Heart right ventricle (tissue), 16 donors: ENCODE data around the gene CHKA. TPM values are rescaled to one million over a fixed set of nuclear protein-coding genes. Genes with fewer than 3 reads are reported as not detected.
A peak's percentile ranks its signal among the peaks of the same experiment; 100 is the strongest.

Experiments
- ATAC-seq, 8 donors: fragments of 200-7000 bp; cut with Tn5 transposase; one replicate each; pipeline ENCODE4 v1.9.1; 2020; ENCODE audit warnings: mild to moderate bottlenecking in 8 of 8, moderate library complexity in 8 of 8, moderate number of reproducible peaks in 1 of 8
- DNase-seq, 2 donors: peaks; one replicate each; pipeline ENCODE4 v3.0.0-alpha.2; 2020
- H3K27ac ChIP-seq, 10 donors: fragments of 200-600 bp; sonication (generic) in 2 of 10; one replicate each; pipeline versions ENCODE4 v1.5.0 to v1.8.0; 2020 to 2022; ENCODE audit warnings: mild to moderate bottlenecking in 3 of 10
- H3K27me3 ChIP-seq, 7 donors: fragments of 200-600 bp; one replicate each; pipeline ENCODE4 v1.8.0; 2021 to 2022; ENCODE audit warnings: mild to moderate bottlenecking in 2 of 7
- H3K36me3 ChIP-seq, 9 donors: fragments of 200-600 bp; sonication (generic) in 1 of 9; one replicate each; pipeline versions ENCODE4 v1.5.0 to v1.8.0; 2020 to 2022; ENCODE audit warnings: mild to moderate bottlenecking in 2 of 9
- H3K4me1 ChIP-seq, 9 donors: fragments of 200-600 bp; sonication (generic) in 1 of 9; one replicate each; pipeline versions ENCODE4 v1.5.0 to v1.8.0; 2020 to 2022; ENCODE audit warnings: mild to moderate bottlenecking in 4 of 9
- H3K4me3 ChIP-seq, 10 donors: fragments of 200-600 bp; sonication (generic) in 2 of 10; one replicate each; pipeline versions ENCODE4 v1.5.0 to v1.8.0; 2020 to 2022; ENCODE audit warnings: mild to moderate bottlenecking in 7 of 10, moderate library complexity in 2 of 10
- H3K9me3 ChIP-seq, 11 donors: fragments of 200-600 bp in 10 of 11; sonication (generic) in 2 of 11; one replicate each; pipeline versions ENCODE4 v1.5.0 to v1.8.0; 2013 to 2022; ENCODE audit warnings: mild to moderate bottlenecking in 2 of 11, control low read depth in 1 of 11, moderate library complexity in 1 of 11
- CTCF ChIP-seq, 9 donors: fragments of 200-600 bp; sonication (generic) in 2 of 9; IDR thresholded peaks; one replicate each; pipeline versions ENCODE4 v1.5.0 to v1.8.0; 2021 to 2022; ENCODE audit warnings: antibody characterized with exemption in 9 of 9, mild to moderate bottlenecking in 5 of 9, moderate library complexity in 1 of 9
- WGBS, 2 donors: extraction: QIAGEN DNeasy Blood & Tissue Kit; methylation state at CpG; one replicate each; pipeline ENCODE4 v1.1.7; 2013; ENCODE audit warnings: inconsistent platforms in 1 of 2; 5-methylcytosine and 5-hydroxymethylcytosine counted together
- intact Hi-C, 10 donors: fragments of 100-400 bp; cut with DNase I; formaldehyde crosslinking; loops; one replicate each; pipeline versions ENCODE4 v1.11.1 to v1.14.2; 2022
- polyA plus RNA-seq, 2 donors: library from polyadenylated mRNA; stranded (reverse); fragments of 200-250 nt; gene quantifications; one replicate each; pipeline ENCODE4 v1.2.3, GENCODE V29; 2013
- total RNA-seq, 10 donors: library from RNA; stranded (reverse); fragmentation: NEBNext Ultra II Directional in 3 of 10; extraction: Animal tissue kit (Norgen Biotek cat#: 25700) in 3 of 10; gene quantifications; one replicate each; pipeline versions ENCODE4 v1.2.1 to v1.2.4, GENCODE V29; 2021 to 2023
- donor health status: Arrhythmogenic right ventricular cardiomyopathy.
- donor health status: ischemic (EF 13 %, LVEDD 7.1; RV severe dilation, severe dysfunction).
- donor health status: healthy with polysubstance abuse.
- donor health status: DM: no; HTN: yes; CAD: no.
- donor health status: DM: no; HTN: no; CAD: no.
- donor health status: ischemic (EF 25% LVEDD 6.9; RV normal size, moderate dysfunction).
- donor health status: ischemic (EF 25% LVEDD 5.7; RV mildly dilated, moderate dysfunction).
- donor health status: healthy.
- donor health status: DM: yes; HTN: yes; CAD: no.
- donor health status: Ischemic cardiomyopathy.
- donor health status: ischemic (EF 35%, LVEDD 5.7; RV mildly dilated, moderate dysfunction).
- donor health status: nonischemic (EF 11% LVEDD 7.7; RV severe dilation, severe dysfunction).
- donor health status: DM: yes; HTN: yes; CAD: no.
- donor health status: PGD.
- donor health status: ischemic (EF 29% LVEDD 5.4; RV normal size, mild dysfunction).
- donor health status: nonischemic (EF 23%, LVEDD 6.1; RV moderate dilation, normal function).

CHKA gene
- total and polyA plus RNA-seq, 12 donors = 7.0 to 66.1 (median 9.6) TPM

- intact Hi-C loops = loop anchor here in 3 of 10 donors (5.0 to 10.0 kb wide), 6 partner anchors 34 to 179 kb away; partner anchors contain the start of genes CHKA (in 2 of the 3), KMT5B (in 2 of the 3) and UNC93B1 (in 1 of the 3)
- no peak for TF ChIP-seq CTCF (IDR thresholded peaks at IDR 0.05)
- ATAC-seq (no peak), DNase-seq (peak in 1 of 2 donors; percentile 29)
- Histone ChIP-seq H3K9me3 (no peaks in the 10 kb centered on the region), H3K36me3 (peaks cover 0 to 44% (median 0%) of the 10 kb centered on the region in 9 donors), H3K4me1 (peaks cover 41 to 91% (median 68%) of the 10 kb centered on the region in 9 donors), H3K4me3 (no peak overlapping the region), H3K27me3 (no peaks in the 10 kb centered on the region), H3K27ac (peak overlapping the region; percentile 45 to 97 (median 94))
- 80 to 87% methylated on average over 27 of the region's 27 CpGs for WGBS, 2 donors
Measured at GRCh38 chr11:68036141-68036716, 85.0 kb downstream of the CHKA start.

DNA sequence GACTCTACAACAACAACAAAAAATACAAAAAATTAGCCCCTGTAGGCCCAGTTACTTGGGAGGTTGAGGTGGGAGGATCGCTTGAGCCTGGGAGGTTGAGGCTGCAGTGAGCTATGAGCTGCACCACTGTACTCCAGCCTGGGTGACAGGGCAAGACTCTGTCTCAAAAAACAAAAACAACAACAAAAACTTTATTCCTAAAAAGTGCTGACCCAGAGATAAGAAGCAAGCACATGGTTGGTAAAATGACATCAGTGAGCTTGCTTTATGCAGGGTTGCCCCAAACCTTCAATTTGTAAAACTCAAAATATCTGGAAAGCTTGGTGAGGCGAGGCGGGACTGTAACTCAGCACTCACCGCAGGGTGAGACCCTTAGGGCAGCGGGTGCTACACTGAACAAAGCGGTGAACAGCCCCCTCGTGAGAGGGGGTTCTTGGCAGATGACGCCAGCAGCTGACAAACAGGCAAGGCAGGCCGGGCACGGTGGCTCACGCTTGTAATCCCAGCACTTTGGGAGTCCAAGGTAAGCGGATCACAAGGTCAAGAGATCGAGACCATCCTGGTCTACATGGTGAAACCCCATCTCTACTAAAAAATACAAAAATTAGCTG lies 85.8 kb downstream of the CHKA start:
- no peak overlapping the region for H3K4me3 ChIP-seq
- ATAC-seq (no peak), DNase-seq (peak in 1 of 2 donors; percentile 8)
- no peaks in the 10 kb centered on the region for H3K27me3 ChIP-seq
- intact Hi-C loops = loop anchor here in 3 of 10 donors (5.0 to 10.0 kb wide), 6 partner anchors 33 to 179 kb away; partner anchors contain the start of genes CHKA (in 2 of the 3), KMT5B (in 2 of the 3) and UNC93B1 (in 1 of the 3)
- H3K36me3 ChIP-seq = peaks cover 0 to 44% (median 0%) of the 10 kb centered on the region in 9 donors
- WGBS, 2 donors = 88 to 89% methylated on average over 13 of the region's 13 CpGs
- peaks cover 37 to 85% (median 62%) of the 10 kb centered on the region in 9 donors for H3K4me1 ChIP-seq
- TF ChIP-seq CTCF (IDR thresholded peaks at IDR 0.05) = no peak
- H3K9me3 ChIP-seq = no peaks in the 10 kb centered on the region
- H3K27ac ChIP-seq = peak overlapping the region in 2 of 10 donors; percentile 12 to 23

DNA sequence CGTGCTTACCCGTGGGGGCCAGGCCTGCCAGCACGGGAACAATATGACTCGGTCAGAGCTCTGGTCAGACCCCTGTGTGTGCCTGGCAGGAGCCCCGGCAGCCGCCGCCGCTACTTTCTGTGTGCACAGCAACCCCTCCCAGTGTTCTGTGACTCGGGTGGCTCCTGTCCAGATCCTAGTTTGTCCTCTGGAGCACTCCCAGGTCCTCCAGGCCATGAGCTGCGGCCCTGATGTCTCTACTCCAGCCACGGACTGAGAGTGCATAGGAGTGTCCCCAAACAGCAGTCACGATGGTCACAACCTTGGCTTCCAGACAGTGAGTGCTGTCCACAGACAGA lies 87.5 kb downstream of the CHKA start:
- intact Hi-C loops = loop anchor here in 3 of 10 donors (5.0 to 10.0 kb wide), 4 partner anchors 89 to 181 kb away; partner anchors contain the start of genes CHKA (in 2 of the 3) and KMT5B (in 1 of the 3)
- peak; percentile 2 to 64 (median 24) for ATAC-seq

More for the DNA sequence above, 87.5 kb downstream of the CHKA start:
- Histone ChIP-seq H3K4me1 (peaks cover 37 to 79% (median 65%) of the 10 kb centered on the region in 9 donors), H3K4me3 (no peak overlapping the region), H3K36me3 (peaks cover 0 to 44% (median 0%) of the 10 kb centered on the region in 9 donors), H3K27me3 (no peaks in the 10 kb centered on the region), H3K9me3 (no peaks in the 10 kb centered on the region), H3K27ac (peak overlapping the region; percentile 48 to 97 (median 74))
- no peak for TF ChIP-seq CTCF (IDR thresholded peaks at IDR 0.05)
- whole genome bisulfite sequencing, 2 donors = 51 to 59% methylated on average over 12 of the region's 12 CpGs
- peak; percentile 64 to 71 for DNase-seq
